Measurements from ENCODE around the gene CLEC2B. TPM values are rescaled to one million over a fixed set of nuclear protein-coding genes. Genes with fewer than 3 reads are reported as not detected.

CLEC2B gene
- total RNA-seq, result 10 to 100 TPM; 26.7 to 70.3 TPM

DNA sequence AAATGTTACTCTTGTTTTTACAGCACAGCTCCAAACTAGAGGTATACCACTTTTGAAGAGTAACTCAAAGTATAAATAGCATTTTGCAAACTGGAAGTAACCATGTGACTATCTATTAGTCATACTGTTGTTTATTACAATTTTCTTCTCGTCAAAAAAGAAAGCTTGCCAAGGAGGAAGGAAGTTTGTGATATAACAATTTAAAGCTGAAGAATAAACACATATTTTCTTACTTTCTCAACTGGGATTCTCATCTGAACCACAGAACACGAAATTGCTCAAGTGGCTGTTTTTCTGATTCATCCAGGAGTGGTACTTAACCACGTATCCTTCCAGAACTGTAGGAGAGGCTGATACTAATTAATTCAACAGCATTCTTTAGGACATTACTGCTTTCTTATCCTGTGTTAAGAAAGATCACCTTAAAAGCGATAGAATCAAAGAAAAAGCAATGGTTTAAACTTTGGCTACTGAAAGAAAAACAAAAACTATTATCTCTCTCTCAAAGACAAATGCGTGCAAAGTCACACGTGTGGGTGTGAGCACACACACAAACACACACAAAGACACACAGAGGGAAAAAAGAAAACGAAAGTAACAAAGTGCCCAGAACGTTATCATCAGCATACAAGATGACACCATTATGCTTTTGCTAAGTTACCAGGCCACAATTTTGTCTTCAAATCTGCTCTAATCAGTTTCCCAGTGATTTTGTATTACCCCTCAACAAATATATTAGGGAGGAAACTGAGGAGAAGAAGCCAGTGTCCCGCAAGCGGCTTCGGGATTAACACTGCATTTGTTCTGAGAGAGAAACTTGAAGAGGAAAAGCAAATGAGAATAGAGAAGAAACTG lies at the start of gene CLEC2B:
Gene CLEC2B (minus strand): TSS at position 48 of the 855 bp plus-strand sequence.
- ATAC-seq (peak; percentile 85 to 91), DNase-seq (ENCODE audit: low spot score) (peak; percentile 76)
- Mint-ChIP-seq H3K4me1 (ENCODE audit: low read depth in 2 of 2) (peaks cover 34 to 37% of the 10 kb centered on the region in 2 donors), H3K9me3 (no peaks in the 10 kb centered on the region), H3K27ac (peak within 1 kb of the TSS; percentile 96 to 100), H3K36me3 (peaks cover 22% of the 10 kb centered on the region), H3K27me3 (no peaks in the 10 kb centered on the region), H3K4me3 (peak within 1 kb of the TSS; percentile 98)

- no peak for ATAC-seq
Observed at GRCh38 chr12:9911708-9912107, 42.6 kb upstream of the CLEC2B start.

DNA sequence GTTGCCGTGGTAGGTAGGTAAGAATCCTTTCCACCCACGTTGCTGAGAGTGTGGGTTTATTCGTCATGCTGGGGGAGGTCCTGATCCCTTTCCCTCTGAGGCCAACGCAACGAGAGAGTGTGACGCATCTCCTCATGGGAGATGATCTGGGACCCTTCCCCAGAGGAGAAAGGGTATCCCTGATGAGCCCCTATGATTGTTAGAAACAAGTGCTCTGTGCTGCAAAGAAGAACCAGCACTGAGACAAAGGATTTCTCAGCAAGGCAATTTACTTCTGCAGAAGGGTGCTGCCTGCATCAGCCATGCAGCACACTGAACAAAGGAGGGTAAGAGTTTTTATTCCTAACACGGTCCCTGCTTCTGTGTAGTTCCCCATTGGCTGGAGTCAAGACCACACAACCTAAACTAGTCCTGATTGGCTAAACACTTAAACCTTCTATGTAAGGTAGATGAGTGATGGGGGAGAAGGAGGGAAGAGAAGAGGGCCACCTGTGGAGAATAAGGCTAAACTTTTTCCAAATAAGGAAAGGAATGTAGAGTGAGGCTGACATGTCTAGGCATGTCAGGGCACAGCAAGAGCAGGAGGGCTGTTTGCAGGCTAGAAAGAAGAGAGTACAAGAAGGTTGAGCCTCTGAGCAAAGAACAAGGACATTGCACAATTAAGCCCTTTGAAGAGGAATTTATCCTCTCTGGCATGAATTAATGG lies 41.7 kb upstream of the CLEC2B start:
- H3K36me3 Mint-ChIP-seq, result peaks cover 36% of the 10 kb centered on the region
- peaks cover 33 to 38% of the 10 kb centered on the region in 2 donors for H3K4me1 Mint-ChIP-seq (ENCODE audit: low read depth in 2 of 2)
- ATAC-seq (no peak), DNase-seq (ENCODE audit: low spot score) (no peak)
- no peak overlapping the region for H3K4me3 Mint-ChIP-seq
- no peaks in the 10 kb centered on the region for H3K27me3 Mint-ChIP-seq
- peak overlapping the region in 1 of 2 donors; percentile 79 for H3K27ac Mint-ChIP-seq
- H3K9me3 Mint-ChIP-seq, result peaks cover 11% of the 10 kb centered on the region

More at GRCh38 chr12:9911708-9912107, 42.6 kb upstream of the CLEC2B start:
- peaks cover 11% of the 10 kb centered on the region for H3K9me3 Mint-ChIP-seq
- H3K36me3 Mint-ChIP-seq, result peaks cover 36% of the 10 kb centered on the region
- H3K27me3 Mint-ChIP-seq, result no peaks in the 10 kb centered on the region
- no peak overlapping the region for H3K27ac Mint-ChIP-seq
- no peak for DNase-seq (ENCODE audit: low spot score)
- H3K4me3 Mint-ChIP-seq, result no peak overlapping the region
- H3K4me1 Mint-ChIP-seq (ENCODE audit: low read depth in 2 of 2), result peaks cover 25 to 33% of the 10 kb centered on the region in 2 donors

DNA sequence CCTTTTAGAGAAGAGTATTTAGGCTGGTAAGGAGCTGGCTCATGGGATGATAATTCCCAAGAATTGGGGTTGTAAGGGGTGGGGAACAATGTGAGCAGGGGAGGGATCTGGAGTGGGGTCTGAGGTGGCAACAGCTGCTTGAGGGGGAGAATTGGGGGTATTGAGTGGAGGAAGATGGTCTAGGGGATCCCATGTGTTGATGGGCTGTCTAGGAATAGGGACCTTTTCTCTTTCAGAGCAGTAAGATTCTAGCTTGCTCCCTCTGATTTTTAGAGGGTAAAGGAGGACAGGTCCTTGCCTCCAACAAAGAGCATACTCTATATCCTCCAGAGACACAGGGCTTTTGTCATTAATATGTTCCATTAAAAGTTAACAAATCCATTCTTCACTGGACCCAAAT lies 40.6 kb upstream of the CLEC2B start:
- DNase-seq (ENCODE audit: low spot score) (no peak), ATAC-seq (no peak)
- Mint-ChIP-seq H3K27me3 (no peaks in the 10 kb centered on the region), H3K36me3 (peaks cover 41% of the 10 kb centered on the region), H3K4me1 (ENCODE audit: low read depth in 2 of 2) (peaks cover 38 to 43% of the 10 kb centered on the region in 2 donors), H3K9me3 (peaks cover 11% of the 10 kb centered on the region), H3K27ac (peak overlapping the region; percentile 32 to 89), H3K4me3 (no peak overlapping the region)

- no peak for DNase-seq (ENCODE audit: low spot score)
- Mint-ChIP-seq H3K27ac (peak overlapping the region; percentile 65 to 89), H3K36me3 (peaks cover 42% of the 10 kb centered on the region), H3K27me3 (no peaks in the 10 kb centered on the region), H3K4me1 (ENCODE audit: low read depth in 2 of 2) (peaks cover 38 to 43% of the 10 kb centered on the region in 2 donors), H3K9me3 (peaks cover 11% of the 10 kb centered on the region), H3K4me3 (peak overlapping the region; percentile 13)
- no peak for ATAC-seq
Observed at GRCh38 chr12:9908350-9908749, 39.2 kb upstream of the CLEC2B start.

- Mint-ChIP-seq H3K36me3 (peaks cover 45% of the 10 kb centered on the region), H3K9me3 (peaks cover 16% of the 10 kb centered on the region)
Observed at GRCh38 chr12:9907769-9908168, 38.6 kb upstream of the CLEC2B start.

DNA sequence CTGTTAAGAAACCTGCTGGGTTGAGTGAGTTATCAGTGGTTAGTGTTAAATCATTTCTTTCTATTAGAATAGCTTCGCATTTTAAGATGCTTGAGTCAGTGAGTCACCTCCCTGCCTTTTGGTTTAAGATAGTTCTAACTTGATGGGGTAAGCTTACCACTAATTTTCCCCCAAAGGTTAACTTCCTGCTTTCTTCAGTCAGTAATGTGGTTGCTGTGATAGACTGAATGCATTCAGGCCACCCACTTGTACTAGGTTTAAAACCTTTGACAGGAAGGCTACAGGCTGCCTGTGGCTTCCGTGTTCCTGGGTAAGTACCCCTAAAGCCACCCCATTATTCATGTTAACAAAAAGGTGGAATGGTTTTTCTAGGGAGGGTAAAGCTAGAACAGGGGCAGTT lies 37.7 kb upstream of the CLEC2B start:
- H3K27ac Mint-ChIP-seq, result peak overlapping the region; percentile 65 to 89
- DNase-seq (ENCODE audit: low spot score) (peak; percentile 68), ATAC-seq (peak; percentile 92 to 95)
- peaks cover 44% of the 10 kb centered on the region for H3K36me3 Mint-ChIP-seq
- peaks cover 19% of the 10 kb centered on the region for H3K9me3 Mint-ChIP-seq
- H3K4me3 Mint-ChIP-seq, result peak overlapping the region; percentile 70
- peaks cover 33 to 38% of the 10 kb centered on the region in 2 donors for H3K4me1 Mint-ChIP-seq (ENCODE audit: low read depth in 2 of 2)
- H3K27me3 Mint-ChIP-seq, result no peaks in the 10 kb centered on the region

More at GRCh38 chr12:9907769-9908168, 38.6 kb upstream of the CLEC2B start:
- Mint-ChIP-seq H3K27me3 (no peaks in the 10 kb centered on the region), H3K27ac (peak overlapping the region; percentile 65 to 89), H3K4me1 (ENCODE audit: low read depth in 2 of 2) (peaks cover 36 to 41% of the 10 kb centered on the region in 2 donors), H3K4me3 (peak overlapping the region; percentile 13)
- ATAC-seq (no peak), DNase-seq (ENCODE audit: low spot score) (no peak)

- H3K27ac Mint-ChIP-seq, result no peak overlapping the region
- no peaks in the 10 kb centered on the region for H3K27me3 Mint-ChIP-seq
- DNase-seq (ENCODE audit: low spot score) (no peak), ATAC-seq (no peak)
- peaks cover 8% of the 10 kb centered on the region for H3K9me3 Mint-ChIP-seq
- H3K36me3 Mint-ChIP-seq, result peaks cover 16% of the 10 kb centered on the region
- H3K4me1 Mint-ChIP-seq (ENCODE audit: low read depth in 2 of 2), result peaks cover 20 to 22% of the 10 kb centered on the region in 2 donors
- no peak overlapping the region for H3K4me3 Mint-ChIP-seq
Observed at GRCh38 chr12:9902539-9903228, 33.5 kb upstream of the CLEC2B start.

GRCh38 chr12:9900930-9901329 lies 31.8 kb upstream of the CLEC2B start:
- no peak overlapping the region for H3K4me3 Mint-ChIP-seq

DNA sequence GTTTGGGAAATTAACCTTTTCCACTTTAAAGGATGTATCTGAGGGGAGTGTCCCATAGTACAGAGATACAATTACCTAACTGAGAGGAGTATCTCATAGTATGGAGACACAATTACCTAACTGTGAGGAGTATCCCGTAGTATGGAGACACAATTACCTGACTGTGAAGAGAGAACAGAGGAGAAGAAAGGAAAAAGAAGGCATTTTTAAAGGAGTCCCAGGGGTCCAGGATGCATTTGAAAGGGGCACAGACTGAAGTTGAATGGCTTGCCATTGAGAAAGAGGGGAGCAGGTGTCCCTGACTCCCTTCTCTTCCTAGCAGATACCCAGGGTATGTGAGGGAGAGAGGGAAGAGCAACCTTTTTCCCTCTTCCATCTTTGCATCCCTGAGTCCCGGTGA lies 30.1 kb upstream of the CLEC2B start:
- Mint-ChIP-seq H3K9me3 (peaks cover 8% of the 10 kb centered on the region), H3K4me3 (no peak overlapping the region), H3K4me1 (ENCODE audit: low read depth in 2 of 2) (peaks cover 0 to under 1% of the 10 kb centered on the region in 2 donors), H3K36me3 (peaks cover 10% of the 10 kb centered on the region), H3K27ac (no peak overlapping the region), H3K27me3 (peaks cover 0 to 4% of the 10 kb centered on the region in 2 donors)
- ATAC-seq, result no peak
- no peak for DNase-seq (ENCODE audit: low spot score)

More at GRCh38 chr12:9900930-9901329, 31.8 kb upstream of the CLEC2B start:
- ATAC-seq, result no peak
- Mint-ChIP-seq H3K9me3 (peaks cover 8% of the 10 kb centered on the region), H3K36me3 (peaks cover 16% of the 10 kb centered on the region), H3K27me3 (no peaks in the 10 kb centered on the region), H3K27ac (no peak overlapping the region), H3K4me1 (ENCODE audit: low read depth in 2 of 2) (peaks cover 4 to 5% of the 10 kb centered on the region in 2 donors)
- no peak for DNase-seq (ENCODE audit: low spot score)

GRCh38 chr12:9897535-9897934 lies 28.4 kb upstream of the CLEC2B start:
- Mint-ChIP-seq H3K27me3 (peaks cover 0 to 6% of the 10 kb centered on the region in 2 donors), H3K27ac (no peak overlapping the region), H3K36me3 (peaks cover 2% of the 10 kb centered on the region), H3K4me1 (ENCODE audit: low read depth in 2 of 2) (peaks cover 3 to 7% of the 10 kb centered on the region in 2 donors), H3K4me3 (no peak overlapping the region), H3K9me3 (peaks cover under 1% of the 10 kb centered on the region)
- DNase-seq (ENCODE audit: low spot score), result no peak
- ATAC-seq, result no peak

GRCh38 chr12:9895215-9895971 lies 26.2 kb upstream of the CLEC2B start:
- DNase-seq (ENCODE audit: low spot score) (no peak), ATAC-seq (no peak)
- Mint-ChIP-seq H3K27ac (no peak overlapping the region), H3K4me1 (ENCODE audit: low read depth in 2 of 2) (peaks cover 4 to 7% of the 10 kb centered on the region in 2 donors), H3K4me3 (no peak overlapping the region), H3K9me3 (no peaks in the 10 kb centered on the region), H3K36me3 (no peaks in the 10 kb centered on the region), H3K27me3 (peaks cover 0 to 6% of the 10 kb centered on the region in 2 donors)
